ENCODE results near the gene COL23A1. TPM values are rescaled to one million over a fixed set of nuclear protein-coding genes. Genes with fewer than 3 reads are reported as not detected.
A peak's percentile ranks its signal among the peaks of the same experiment; 100 is the strongest.

COL23A1 gene
- total RNA-seq, 1 experiment from 2014 or later, result 15.0 TPM

GRCh38 chr5:178332210-178332641, 258.0 kb downstream of the COL23A1 start:
- no peak overlapping the region for H3K4me3 Mint-ChIP-seq
- ATAC-seq, result no peak
- CTCF ChIA-PET, result interaction anchor here (0.6 to 0.7 kb wide), 2 partner anchors 13 to 74 kb away, joined by 3 read pairs; no protein-coding TSS in a partner anchor

GRCh38 chr5:178331491-178331996, 258.6 kb downstream of the COL23A1 start:
- Mint-ChIP-seq H3K9me3 (no peaks in the 10 kb centered on the region), H3K4me3 (no peak overlapping the region), H3K27me3 (ENCODE audit: low read depth) (no peaks in the 10 kb centered on the region), H3K4me1 (peaks cover 26% of the 10 kb centered on the region), H3K36me3 (no peaks in the 10 kb centered on the region), H3K27ac (peak overlapping the region; percentile 54; the same call in 1 of the 2 replicates)
- ATAC-seq, result no peak
- TF ChIP-seq CDX4 (CRISPR knock-in tag; IDR thresholded peaks at IDR 0.05; ENCODE audit: borderline replicate concordance) (no peak), USF1 (CRISPR knock-in tag; IDR thresholded peaks at IDR 0.05) (no peak)
- DNase-seq (ENCODE audit: low spot score), result no peak
- POLR2A ChIA-PET, result interaction anchor here (0.6 to 0.8 kb wide), 2 partner anchors 9 to 148 kb away, joined by 3 read pairs; no protein-coding TSS in a partner anchor
- CTCF ChIA-PET, result interaction anchor here (0.7 kb wide), 1 partner anchor 12 kb away, joined by 3 read pairs; no protein-coding TSS in a partner anchor

More at GRCh38 chr5:178332210-178332641, 258.0 kb downstream of the COL23A1 start:
- Mint-ChIP-seq H3K27ac (no peak overlapping the region; the same call in 1 of the 2 replicates), H3K27me3 (ENCODE audit: low read depth) (no peaks in the 10 kb centered on the region), H3K9me3 (no peaks in the 10 kb centered on the region), H3K4me1 (peaks cover 33% of the 10 kb centered on the region), H3K36me3 (no peaks in the 10 kb centered on the region)
- DNase-seq (ENCODE audit: low spot score), result no peak
- TF ChIP-seq HMGA2 (CRISPR knock-in tag; IDR thresholded peaks at IDR 0.05) (no peak), EMX1 (CRISPR knock-in tag; IDR thresholded peaks at IDR 0.05) (no peak), JUN (CRISPR knock-in tag; IDR thresholded peaks at IDR 0.05) (no peak), GABPB1 (CRISPR knock-in tag; IDR thresholded peaks at IDR 0.05) (no peak), ZBTB43 (CRISPR knock-in tag; IDR thresholded peaks at IDR 0.05) (no peak), USF1 (CRISPR knock-in tag; IDR thresholded peaks at IDR 0.05) (no peak), CDX4 (CRISPR knock-in tag; IDR thresholded peaks at IDR 0.05; ENCODE audit: borderline replicate concordance) (no peak), NR1H2 (CRISPR knock-in tag; IDR thresholded peaks at IDR 0.05) (no peak), TEAD4 (CRISPR knock-in tag; IDR thresholded peaks at IDR 0.05) (no peak), SP1 (CRISPR knock-in tag; conservative IDR thresholded peaks at IDR 0.05) (no peak), ZBTB21 (CRISPR knock-in tag; IDR thresholded peaks at IDR 0.05; ENCODE audit: borderline replicate concordance) (no peak), FOXP1 (CRISPR knock-in tag; IDR thresholded peaks at IDR 0.05; ENCODE audit: borderline replicate concordance) (no peak)
- TF ChIP-seq, protein P1, sequence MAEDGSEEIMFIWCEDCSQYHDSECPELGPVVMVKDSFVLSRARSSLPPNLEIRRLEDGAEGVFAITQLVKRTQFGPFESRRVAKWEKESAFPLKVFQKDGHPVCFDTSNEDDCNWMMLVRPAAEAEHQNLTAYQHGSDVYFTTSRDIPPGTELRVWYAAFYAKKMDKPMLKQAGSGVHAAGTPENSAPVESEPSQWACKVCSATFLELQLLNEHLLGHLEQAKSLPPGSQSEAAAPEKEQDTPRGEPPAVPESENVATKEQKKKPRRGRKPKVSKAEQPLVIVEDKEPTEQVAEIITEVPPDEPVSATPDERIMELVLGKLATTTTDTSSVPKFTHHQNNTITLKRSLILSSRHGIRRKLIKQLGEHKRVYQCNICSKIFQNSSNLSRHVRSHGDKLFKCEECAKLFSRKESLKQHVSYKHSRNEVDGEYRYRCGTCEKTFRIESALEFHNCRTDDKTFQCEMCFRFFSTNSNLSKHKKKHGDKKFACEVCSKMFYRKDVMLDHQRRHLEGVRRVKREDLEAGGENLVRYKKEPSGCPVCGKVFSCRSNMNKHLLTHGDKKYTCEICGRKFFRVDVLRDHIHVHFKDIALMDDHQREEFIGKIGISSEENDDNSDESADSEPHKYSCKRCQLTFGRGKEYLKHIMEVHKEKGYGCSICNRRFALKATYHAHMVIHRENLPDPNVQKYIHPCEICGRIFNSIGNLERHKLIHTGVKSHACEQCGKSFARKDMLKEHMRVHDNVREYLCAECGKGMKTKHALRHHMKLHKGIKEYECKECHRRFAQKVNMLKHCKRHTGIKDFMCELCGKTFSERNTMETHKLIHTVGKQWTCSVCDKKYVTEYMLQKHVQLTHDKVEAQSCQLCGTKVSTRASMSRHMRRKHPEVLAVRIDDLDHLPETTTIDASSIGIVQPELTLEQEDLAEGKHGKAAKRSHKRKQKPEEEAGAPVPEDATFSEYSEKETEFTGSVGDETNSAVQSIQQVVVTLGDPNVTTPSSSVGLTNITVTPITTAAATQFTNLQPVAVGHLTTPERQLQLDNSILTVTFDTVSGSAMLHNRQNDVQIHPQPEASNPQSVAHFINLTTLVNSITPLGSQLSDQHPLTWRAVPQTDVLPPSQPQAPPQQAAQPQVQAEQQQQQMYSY (CRISPR knock-in tag; IDR thresholded peaks at IDR 0.05), result no peak
- POLR2A ChIA-PET, result interaction anchor here (0.6 to 0.8 kb wide), 2 partner anchors 9 to 147 kb away, joined by 3 read pairs; no protein-coding TSS in a partner anchor
